Measurements from ENCODE around the gene IMMT. TPM values are rescaled to one million over a fixed set of nuclear protein-coding genes. Genes with fewer than 3 reads are reported as not detected.

IMMT gene
- total and polyA plus RNA-seq, 9 of the 15 experiments (the other 6 are each of a cell fraction or from before 2014, with no cell fraction given), result 119 to 294 (median 140) TPM

DNA sequence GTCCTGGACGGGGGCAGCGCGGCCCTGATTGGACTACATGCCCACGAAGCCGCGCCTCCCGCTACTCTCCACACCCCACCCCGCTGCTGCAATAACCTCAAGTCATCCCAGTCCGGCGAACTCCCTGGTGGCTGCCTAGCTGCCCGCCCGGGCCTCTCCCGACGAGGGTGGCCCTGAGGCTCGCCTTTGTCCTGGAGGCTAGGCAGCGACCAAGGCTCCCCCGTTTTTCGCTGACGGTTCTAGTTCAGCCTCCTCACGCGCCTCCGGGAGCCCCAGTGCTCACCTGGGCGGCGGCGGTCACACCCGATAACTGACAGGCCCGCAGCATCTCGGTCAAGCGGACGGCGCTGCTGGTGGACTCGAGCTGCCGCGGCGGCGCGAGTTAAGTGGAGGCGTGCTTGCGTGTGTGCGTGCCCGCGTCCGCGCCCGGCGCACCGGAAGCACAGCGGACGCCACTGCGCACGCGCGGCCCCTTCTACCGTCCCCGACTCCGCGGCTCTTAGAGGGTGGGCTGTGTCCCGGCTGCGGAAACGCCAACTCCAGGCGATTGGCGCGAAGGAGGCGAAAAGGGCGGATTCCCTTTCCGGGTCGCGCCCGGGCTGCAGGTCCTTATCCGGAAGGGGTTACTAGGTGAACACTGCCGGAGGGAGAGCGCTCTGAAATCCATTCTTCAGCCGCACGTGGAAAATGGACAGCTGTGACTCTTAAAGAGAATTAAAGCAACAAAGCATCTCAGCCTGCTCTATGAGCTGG is at the start of gene IMMT (continued):
- TF ChIP-seq, protein P1, sequence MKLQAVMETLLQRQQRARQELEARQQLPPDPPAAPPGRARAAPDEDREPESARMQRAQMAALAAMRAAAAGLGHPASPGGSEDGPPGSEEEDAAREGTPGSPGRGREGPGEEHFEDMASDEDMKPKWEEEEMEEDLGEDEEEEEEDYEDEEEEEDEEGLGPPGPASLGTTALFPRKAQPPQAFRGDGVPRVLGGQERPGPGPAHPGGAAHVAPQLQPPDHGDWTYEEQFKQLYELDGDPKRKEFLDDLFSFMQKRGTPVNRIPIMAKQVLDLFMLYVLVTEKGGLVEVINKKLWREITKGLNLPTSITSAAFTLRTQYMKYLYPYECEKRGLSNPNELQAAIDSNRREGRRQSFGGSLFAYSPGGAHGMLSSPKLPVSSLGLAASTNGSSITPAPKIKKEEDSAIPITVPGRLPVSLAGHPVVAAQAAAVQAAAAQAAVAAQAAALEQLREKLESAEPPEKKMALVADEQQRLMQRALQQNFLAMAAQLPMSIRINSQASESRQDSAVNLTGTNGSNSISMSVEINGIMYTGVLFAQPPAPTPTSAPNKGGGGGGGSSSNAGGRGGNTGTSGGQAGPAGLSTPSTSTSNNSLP (IDR thresholded peaks at IDR 0.05; ENCODE audit: borderline replicate concordance, low read depth, low read length), result 0 out of 2 replicates have a peak, but pooled peaks have one; percentile 6
- TF ChIP-seq, protein P2, sequence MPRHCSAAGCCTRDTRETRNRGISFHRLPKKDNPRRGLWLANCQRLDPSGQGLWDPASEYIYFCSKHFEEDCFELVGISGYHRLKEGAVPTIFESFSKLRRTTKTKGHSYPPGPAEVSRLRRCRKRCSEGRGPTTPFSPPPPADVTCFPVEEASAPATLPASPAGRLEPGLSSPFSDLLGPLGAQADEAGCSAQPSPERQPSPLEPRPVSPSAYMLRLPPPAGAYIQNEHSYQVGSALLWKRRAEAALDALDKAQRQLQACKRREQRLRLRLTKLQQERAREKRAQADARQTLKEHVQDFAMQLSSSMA (CRISPR knock-in tag; IDR thresholded peaks at IDR 0.05), result no peak
- TF ChIP-seq ZNF274 (IDR thresholded peaks at IDR 0.05; ENCODE audit: borderline replicate concordance, low read depth, low read length) (no peak), MCM2 (IDR thresholded peaks at IDR 0.05; ENCODE audit: low read depth) (no peak), HMGN3 (IDR thresholded peaks at IDR 0.05; ENCODE audit: borderline replicate concordance, extremely low read depth, insufficient read length, low read depth, low read length) (peak; percentile 35), ZNF239 (CRISPR knock-in tag; IDR thresholded peaks at IDR 0.05) (no peak; the same call in 1 of the 2 replicates), ESRRB (CRISPR knock-in tag; IDR thresholded peaks at IDR 0.05; ENCODE audit: borderline replicate concordance) (no peak), TFAM (CRISPR knock-in tag; conservative IDR thresholded peaks at IDR 0.05) (no peak), KLF16 (IDR thresholded peaks at IDR 0.05) (no peak), SMARCE1 (IDR thresholded peaks at IDR 0.05) (no peak), NR2F6 (CRISPR knock-in tag; IDR thresholded peaks at IDR 0.05) (peak; percentile 56; the same call in 1 of the 2 replicates), YBX1 (IDR thresholded peaks at IDR 0.05) (no peak), ZNF165 (CRISPR knock-in tag; IDR thresholded peaks at IDR 0.05; ENCODE audit: borderline replicate concordance) (no peak), BHLHE40 (IDR thresholded peaks at IDR 0.05; ENCODE audit: low read length) (peak; percentile 12; the same call in 1 of the 2 replicates), MBD2 (IDR thresholded peaks at IDR 0.05; ENCODE audit: borderline replicate concordance, low read depth) (peak; percentile 83), L3MBTL2 (IDR thresholded peaks at IDR 0.05) (peak; percentile 79)
- TF ChIP-seq, protein P3, sequence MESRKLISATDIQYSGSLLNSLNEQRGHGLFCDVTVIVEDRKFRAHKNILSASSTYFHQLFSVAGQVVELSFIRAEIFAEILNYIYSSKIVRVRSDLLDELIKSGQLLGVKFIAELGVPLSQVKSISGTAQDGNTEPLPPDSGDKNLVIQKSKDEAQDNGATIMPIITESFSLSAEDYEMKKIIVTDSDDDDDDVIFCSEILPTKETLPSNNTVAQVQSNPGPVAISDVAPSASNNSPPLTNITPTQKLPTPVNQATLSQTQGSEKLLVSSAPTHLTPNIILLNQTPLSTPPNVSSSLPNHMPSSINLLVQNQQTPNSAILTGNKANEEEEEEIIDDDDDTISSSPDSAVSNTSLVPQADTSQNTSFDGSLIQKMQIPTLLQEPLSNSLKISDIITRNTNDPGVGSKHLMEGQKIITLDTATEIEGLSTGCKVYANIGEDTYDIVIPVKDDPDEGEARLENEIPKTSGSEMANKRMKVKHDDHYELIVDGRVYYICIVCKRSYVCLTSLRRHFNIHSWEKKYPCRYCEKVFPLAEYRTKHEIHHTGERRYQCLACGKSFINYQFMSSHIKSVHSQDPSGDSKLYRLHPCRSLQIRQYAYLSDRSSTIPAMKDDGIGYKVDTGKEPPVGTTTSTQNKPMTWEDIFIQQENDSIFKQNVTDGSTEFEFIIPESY (CRISPR knock-in tag; IDR thresholded peaks at IDR 0.05), result no peak
- TF ChIP-seq, protein P4, sequence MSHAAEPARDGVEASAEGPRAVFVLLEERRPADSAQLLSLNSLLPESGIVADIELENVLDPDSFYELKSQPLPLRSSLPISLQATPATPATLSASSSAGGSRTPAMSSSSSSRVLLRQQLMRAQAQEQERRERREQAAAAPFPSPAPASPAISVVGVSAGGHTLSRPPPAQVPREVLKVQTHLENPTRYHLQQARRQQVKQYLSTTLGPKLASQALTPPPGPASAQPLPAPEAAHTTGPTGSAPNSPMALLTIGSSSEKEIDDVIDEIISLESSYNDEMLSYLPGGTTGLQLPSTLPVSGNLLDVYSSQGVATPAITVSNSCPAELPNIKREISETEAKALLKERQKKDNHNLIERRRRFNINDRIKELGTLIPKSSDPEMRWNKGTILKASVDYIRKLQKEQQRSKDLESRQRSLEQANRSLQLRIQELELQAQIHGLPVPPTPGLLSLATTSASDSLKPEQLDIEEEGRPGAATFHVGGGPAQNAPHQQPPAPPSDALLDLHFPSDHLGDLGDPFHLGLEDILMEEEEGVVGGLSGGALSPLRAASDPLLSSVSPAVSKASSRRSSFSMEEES (CRISPR knock-in tag; IDR thresholded peaks at IDR 0.05), result no peak
- TF ChIP-seq, protein P5, sequence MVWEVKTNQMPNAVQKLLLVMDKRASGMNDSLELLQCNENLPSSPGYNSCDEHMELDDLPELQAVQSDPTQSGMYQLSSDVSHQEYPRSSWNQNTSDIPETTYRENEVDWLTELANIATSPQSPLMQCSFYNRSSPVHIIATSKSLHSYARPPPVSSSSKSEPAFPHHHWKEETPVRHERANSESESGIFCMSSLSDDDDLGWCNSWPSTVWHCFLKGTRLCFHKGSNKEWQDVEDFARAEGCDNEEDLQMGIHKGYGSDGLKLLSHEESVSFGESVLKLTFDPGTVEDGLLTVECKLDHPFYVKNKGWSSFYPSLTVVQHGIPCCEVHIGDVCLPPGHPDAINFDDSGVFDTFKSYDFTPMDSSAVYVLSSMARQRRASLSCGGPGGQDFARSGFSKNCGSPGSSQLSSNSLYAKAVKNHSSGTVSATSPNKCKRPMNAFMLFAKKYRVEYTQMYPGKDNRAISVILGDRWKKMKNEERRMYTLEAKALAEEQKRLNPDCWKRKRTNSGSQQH (CRISPR knock-in tag; IDR thresholded peaks at IDR 0.05), result peak; percentile 79
- TF ChIP-seq, protein P6, sequence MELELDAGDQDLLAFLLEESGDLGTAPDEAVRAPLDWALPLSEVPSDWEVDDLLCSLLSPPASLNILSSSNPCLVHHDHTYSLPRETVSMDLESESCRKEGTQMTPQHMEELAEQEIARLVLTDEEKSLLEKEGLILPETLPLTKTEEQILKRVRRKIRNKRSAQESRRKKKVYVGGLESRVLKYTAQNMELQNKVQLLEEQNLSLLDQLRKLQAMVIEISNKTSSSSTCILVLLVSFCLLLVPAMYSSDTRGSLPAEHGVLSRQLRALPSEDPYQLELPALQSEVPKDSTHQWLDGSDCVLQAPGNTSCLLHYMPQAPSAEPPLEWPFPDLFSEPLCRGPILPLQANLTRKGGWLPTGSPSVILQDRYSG (tag; conservative IDR thresholded peaks at IDR 0.05; ENCODE audit: low read depth), result no peak

Measured in K562 (cell line).